Tibial artery (tissue), 4 donors: Measurements from ENCODE around the gene OGFOD2.

Experiments used
- DNase-seq, 2 donors: peaks; one replicate each; pipeline ENCODE4 v3.0.0-alpha.2; 2019
- H3K27ac ChIP-seq, 2 donors: fragments of 200-600 bp; sonication (generic) in 1 of 2; 1 replicate in 1 of 2; 2 replicates in 1 of 2; pipeline ENCODE4 v1.5.1; 2018 to 2019; ENCODE audit warnings: mild to moderate bottlenecking in 1 of 2
- H3K27me3 ChIP-seq, 2 donors: fragments of 200-600 bp; sonication (generic) in 1 of 2; one replicate each; pipeline versions ENCODE4 v1.5.1 to v1.6.0; 2016 to 2019
- H3K36me3 ChIP-seq, 3 donors: fragments of 200-600 bp; sonication (generic) in 2 of 3; one replicate each; pipeline ENCODE4 v1.5.1; 2016 to 2019; ENCODE audit warnings: mild to moderate bottlenecking in 2 of 3
- H3K4me1 ChIP-seq, 4 donors: fragments of 200-600 bp; sonication (generic) in 2 of 4; 1 replicate in 3 of 4; 2 replicates in 1 of 4; pipeline ENCODE4 v1.5.1; 2016 to 2019
- H3K4me3 ChIP-seq, 2 donors: fragments of 200-600 bp; sonication (generic) in 1 of 2; 1 replicate in 1 of 2; 2 replicates in 1 of 2; pipeline ENCODE4 v1.5.1; 2018 to 2019; ENCODE audit warnings: mild to moderate bottlenecking in 2 of 2
- H3K9me3 ChIP-seq, 3 donors: fragments of 200-600 bp; sonication (generic) in 1 of 3; one replicate each; pipeline ENCODE4 v1.5.1; 2016 to 2019
- intact Hi-C: fragments of 100-400 bp; cut with DNase I; formaldehyde crosslinking; loops from one replicate; pipeline ENCODE4 v1.15.0; 2023; ENCODE audit warnings: low total_unique reads
- TF ChIP-seq, protein P1 (sequence below), 2 experiments: fragments of 200-600 bp in 1 of 2; fragments of 450-650 bp in 1 of 2; IDR thresholded peaks; one replicate each; pipeline ENCODE4 v1.5.1; 2017 to 2019; ENCODE audit warnings: antibody characterized with exemption in 2 of 2, mild to moderate bottlenecking in 1 of 2, moderate library complexity in 1 of 2

OGFOD2 gene

DNA sequence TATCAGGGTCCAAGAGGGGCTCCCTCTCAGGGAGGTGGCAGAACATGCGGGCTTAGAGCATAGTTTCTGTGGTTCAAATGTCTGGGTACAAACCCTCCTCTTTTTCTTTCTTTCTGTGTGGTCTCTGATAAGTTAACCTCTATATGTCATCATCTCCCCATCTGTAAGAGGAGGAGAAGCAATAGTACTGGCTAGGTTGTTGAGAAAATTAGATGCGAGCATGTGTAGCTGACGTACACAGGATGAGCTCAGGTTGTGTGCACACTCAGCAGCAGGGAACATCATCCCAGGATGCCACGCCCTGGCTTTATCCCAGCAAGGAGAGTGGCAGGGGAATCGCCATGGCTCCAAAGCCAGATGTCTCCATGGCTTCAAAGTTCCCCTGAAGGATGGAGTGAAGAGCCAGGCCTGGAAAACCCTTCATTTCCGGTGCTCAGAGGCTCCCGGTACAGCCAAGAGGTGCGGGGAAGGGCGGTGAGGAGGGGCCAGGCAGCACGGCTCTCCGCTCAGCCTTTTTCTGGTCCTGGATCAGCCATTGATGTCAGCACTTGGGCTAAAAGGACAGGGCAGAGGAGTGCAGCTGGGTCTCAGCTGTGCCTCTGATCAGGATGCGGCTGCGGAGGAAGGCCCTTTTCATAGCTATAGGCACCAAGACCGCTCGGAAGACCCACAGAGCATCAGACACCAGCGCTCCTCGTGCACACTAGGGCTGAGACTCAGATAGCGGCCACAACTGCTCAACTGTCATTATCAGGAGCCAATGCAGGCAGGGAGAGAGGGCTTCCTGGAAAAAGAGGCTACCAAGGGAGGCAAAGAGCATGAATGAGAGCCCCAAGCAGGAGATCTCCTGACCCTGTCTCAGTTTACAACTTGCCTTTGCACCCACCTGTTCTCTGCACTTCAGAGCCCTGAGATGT, 46.9 kb downstream of the OGFOD2 start:
- TF ChIP-seq, protein P1, sequence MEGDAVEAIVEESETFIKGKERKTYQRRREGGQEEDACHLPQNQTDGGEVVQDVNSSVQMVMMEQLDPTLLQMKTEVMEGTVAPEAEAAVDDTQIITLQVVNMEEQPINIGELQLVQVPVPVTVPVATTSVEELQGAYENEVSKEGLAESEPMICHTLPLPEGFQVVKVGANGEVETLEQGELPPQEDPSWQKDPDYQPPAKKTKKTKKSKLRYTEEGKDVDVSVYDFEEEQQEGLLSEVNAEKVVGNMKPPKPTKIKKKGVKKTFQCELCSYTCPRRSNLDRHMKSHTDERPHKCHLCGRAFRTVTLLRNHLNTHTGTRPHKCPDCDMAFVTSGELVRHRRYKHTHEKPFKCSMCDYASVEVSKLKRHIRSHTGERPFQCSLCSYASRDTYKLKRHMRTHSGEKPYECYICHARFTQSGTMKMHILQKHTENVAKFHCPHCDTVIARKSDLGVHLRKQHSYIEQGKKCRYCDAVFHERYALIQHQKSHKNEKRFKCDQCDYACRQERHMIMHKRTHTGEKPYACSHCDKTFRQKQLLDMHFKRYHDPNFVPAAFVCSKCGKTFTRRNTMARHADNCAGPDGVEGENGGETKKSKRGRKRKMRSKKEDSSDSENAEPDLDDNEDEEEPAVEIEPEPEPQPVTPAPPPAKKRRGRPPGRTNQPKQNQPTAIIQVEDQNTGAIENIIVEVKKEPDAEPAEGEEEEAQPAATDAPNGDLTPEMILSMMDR (IDR thresholded peaks at IDR 0.05): no peak
- no peak overlapping the region for H3K27ac ChIP-seq
- H3K27me3 ChIP-seq: no peaks in the 10 kb centered on the region
- H3K36me3 ChIP-seq: no peaks in the 10 kb centered on the region
- no peak overlapping the region for H3K4me3 ChIP-seq
- no peaks in the 10 kb centered on the region for H3K9me3 ChIP-seq
- intact Hi-C loops: no loop called here
- no peak for DNase-seq
- H3K4me1 ChIP-seq: no peaks in the 10 kb centered on the region

DNA sequence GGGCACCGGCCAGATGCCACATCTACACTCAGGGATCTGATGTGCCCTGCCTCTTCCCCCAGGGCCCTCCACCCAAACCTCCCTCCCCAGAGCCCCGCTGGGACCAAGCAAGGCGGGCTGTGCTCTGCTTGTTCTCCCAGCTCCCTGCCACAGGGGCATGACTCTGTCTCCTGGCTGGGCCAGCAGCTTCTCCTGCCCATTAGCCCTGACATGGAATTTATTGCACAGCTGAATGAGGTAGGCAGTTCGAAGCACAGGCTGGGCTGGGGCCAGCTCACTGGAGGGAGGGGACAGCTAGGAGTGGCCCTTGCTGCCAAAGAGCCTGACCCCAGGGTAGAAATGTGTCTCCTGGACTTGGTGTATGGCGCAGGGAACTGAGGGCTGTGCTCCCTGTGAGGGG, 47.8 kb downstream of the OGFOD2 start:
- TF ChIP-seq, protein P1 (IDR thresholded peaks at IDR 0.05): no peak
- intact Hi-C loops: no loop called here
- H3K27ac ChIP-seq: no peak overlapping the region

DNA sequence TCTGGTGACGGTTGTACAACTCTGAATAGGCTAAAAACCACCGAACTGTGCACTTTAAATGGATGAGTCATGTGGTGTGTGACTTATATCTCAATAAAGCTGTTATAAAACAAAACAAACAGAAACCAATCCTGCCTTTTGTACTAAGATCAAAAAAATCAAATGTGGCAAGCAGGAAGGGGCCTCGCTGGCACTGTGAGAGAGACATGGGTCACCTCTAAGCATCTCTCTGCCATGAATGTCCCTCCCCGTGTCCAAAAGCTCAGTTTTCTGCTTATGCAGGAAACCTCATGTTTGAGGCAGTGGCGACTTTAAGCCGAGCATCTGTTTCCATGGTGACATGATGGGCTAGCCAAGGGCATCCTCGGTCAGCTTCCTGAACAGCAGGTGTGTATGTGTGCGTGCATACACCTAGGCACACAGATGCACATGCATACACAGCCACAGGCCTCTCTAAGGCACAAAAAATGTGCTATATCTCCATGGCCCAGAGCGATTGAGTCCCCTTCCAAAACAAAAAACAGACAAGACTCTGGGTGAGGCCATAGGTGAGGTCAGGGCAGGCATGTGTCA, 49.9 kb downstream of the OGFOD2 start:
- no peaks in the 10 kb centered on the region for H3K4me1 ChIP-seq
- no peak for DNase-seq
- intact Hi-C loops: no loop called here
- TF ChIP-seq, protein P1 (IDR thresholded peaks at IDR 0.05): no peak
- H3K36me3 ChIP-seq: peaks cover 0 to 18% (median 4%) of the 10 kb centered on the region in 3 donors
- no peaks in the 10 kb centered on the region for H3K9me3 ChIP-seq
- H3K4me3 ChIP-seq: no peak overlapping the region
- H3K27ac ChIP-seq: no peak overlapping the region
- no peaks in the 10 kb centered on the region for H3K27me3 ChIP-seq

More for the DNA sequence above, 47.8 kb downstream of the OGFOD2 start:
- no peaks in the 10 kb centered on the region for H3K9me3 ChIP-seq
- H3K4me3 ChIP-seq: no peak overlapping the region
- peaks cover 0 to 6% (median 4%) of the 10 kb centered on the region in 3 donors for H3K36me3 ChIP-seq
- H3K4me1 ChIP-seq: no peaks in the 10 kb centered on the region
- DNase-seq: no peak
- H3K27me3 ChIP-seq: no peaks in the 10 kb centered on the region

DNA sequence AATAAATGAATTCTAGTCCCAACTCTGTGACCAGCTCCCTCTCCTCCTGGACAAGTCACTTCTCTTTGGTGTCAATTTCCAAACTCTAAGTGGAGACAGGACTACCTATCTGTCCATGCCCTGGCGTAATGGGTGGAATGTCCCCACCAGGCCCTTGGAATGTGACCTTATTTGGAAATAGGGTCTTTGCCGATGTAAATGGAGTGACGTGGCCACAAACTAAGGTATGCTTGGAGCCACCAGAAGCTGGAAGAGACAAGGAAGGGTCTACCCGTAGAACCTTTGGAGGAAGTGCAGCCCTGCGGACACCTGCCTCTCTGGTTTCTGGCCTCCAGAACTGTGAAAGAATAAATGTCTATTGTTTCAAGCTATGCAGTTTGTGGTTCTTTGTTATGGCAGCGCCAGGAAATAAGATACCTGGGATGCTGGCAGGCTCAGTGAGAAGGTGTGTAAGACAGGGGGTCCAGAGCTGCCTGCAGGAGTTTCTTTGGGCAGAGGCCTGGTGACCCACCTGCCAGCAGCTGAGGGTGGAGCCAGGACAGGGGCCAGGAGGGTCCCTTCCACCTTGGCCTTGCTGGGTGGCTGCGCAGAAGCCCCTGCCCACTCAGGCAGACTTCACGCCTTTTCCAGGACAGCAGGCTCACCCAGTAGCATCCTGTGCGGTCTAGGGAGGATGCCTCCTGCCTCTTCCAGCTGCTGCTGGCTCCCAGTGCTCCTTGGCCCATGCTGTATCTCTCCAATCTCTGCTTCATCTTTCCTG, 51.2 kb downstream of the OGFOD2 start:
- Histone ChIP-seq H3K27ac (no peak overlapping the region), H3K4me3 (no peak overlapping the region), H3K36me3 (peaks cover 0 to 25% (median 4%) of the 10 kb centered on the region in 3 donors), H3K9me3 (no peaks in the 10 kb centered on the region), H3K4me1 (no peaks in the 10 kb centered on the region), H3K27me3 (no peaks in the 10 kb centered on the region)
- intact Hi-C loops: no loop called here
- TF ChIP-seq, protein P1 (IDR thresholded peaks at IDR 0.05): no peak
- DNase-seq: no peak

DNA sequence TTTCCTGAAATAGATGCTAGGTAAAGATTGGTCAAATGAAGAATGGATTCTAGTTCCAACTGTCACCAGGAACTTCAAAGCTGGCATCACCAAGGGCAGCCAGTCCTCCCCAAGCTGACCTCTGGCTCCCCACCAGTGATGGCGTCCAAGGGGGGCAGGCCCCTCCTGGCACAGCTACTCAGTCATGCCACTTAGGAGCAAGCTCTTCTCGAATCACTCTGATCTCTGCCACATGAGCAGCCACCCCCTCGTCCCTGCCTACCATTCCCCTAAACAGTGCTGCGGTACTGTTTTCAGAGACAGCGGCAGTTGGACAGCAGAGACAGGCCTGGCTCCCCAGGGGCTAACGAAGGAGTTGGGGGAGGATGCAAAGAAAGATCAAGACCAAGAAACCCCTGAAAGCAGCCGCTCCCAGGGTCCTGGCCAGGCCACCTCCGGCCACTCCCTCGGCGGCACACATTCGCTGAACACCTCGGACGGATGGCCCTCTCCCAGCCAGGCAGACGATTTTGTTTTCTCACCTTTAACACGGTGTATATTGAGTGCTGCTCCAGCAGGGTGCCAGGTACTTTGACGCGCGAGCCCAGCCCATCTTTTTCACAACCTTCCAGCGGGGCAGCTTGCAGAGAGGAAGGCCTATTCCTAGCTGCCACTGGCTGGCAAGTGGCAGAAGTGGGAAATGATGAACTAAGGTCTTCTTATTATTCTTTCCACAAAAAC, 52.8 kb downstream of the OGFOD2 start:
- Histone ChIP-seq H3K4me3 (no peak overlapping the region), H3K4me1 (no peaks in the 10 kb centered on the region), H3K27me3 (no peaks in the 10 kb centered on the region), H3K27ac (no peak overlapping the region), H3K9me3 (no peaks in the 10 kb centered on the region), H3K36me3 (peaks cover 0 to 35% (median 4%) of the 10 kb centered on the region in 3 donors)
- TF ChIP-seq, protein P1 (IDR thresholded peaks at IDR 0.05): no peak
- intact Hi-C loops: no loop called here
- DNase-seq: no peak
